Measurements from ENCODE around the gene SLAMF6.

Gene SLAMF6

GRCh38 chr1:160472112-160472511 lies 50.9 kb downstream of the SLAMF6 start:
- DNase-seq (ENCODE audit: low read depth in 1 of 2, low spot score in 1 of 2) = no peak

DNA sequence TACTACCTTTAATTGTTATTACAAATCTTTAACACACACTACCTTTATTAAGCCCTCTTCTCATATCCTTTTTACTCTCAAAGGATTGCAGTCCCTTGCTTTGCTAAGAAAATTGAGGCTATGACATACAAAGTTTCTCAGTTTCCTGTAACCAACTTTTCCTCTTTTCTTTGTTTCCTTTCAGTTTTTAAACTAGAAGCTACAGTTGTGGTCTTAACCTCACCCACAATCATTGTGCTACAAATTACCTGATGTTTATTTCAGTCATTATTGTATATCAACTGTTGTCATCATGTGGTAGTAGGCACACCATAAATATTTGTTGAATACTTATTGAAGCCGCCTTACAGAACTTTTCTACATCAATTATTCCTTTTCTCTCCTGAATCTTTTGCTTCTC lies 51.8 kb downstream of the SLAMF6 start:
- no peak for DNase-seq (ENCODE audit: low read depth in 1 of 2, low spot score in 1 of 2)

GRCh38 chr1:160467576-160467975 lies 55.5 kb downstream of the SLAMF6 start:
- no peak for DNase-seq (ENCODE audit: low read depth in 1 of 2, low spot score in 1 of 2)

GRCh38 chr1:160466961-160467360 lies 56.1 kb downstream of the SLAMF6 start:
- DNase-seq (ENCODE audit: low read depth in 1 of 2, low spot score in 1 of 2) = no peak

- DNase-seq (ENCODE audit: low read depth in 1 of 2, low spot score in 1 of 2) = no peak
These were observed 57.9 kb downstream of the SLAMF6 start for GRCh38 chr1:160465123-160465522.

GRCh38 chr1:160460683-160461287 lies 62.3 kb downstream of the SLAMF6 start:
- no peak for DNase-seq (ENCODE audit: low read depth in 1 of 2, low spot score in 1 of 2)

GRCh38 chr1:160460214-160460642 lies 62.8 kb downstream of the SLAMF6 start:
- DNase-seq (ENCODE audit: low read depth in 1 of 2, low spot score in 1 of 2) = no peak

DNA sequence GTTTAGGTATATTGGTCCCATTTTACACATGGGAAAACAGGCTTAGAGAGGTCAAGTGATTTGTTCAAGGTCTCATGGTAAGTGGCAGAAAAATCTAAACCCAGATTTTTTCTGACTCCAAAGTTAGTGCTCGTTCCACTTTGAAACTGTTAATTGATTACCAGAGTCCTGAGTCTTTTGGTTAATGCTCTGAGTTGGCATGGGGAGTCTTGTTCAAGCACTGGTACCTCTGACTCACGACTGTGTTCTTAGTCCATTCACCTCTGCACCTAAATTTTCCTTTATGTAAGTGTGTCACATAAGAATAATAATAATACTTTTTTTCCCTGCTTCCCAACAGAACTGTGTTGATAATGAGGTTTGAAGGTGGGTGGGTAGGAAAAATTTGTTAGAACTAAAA lies 63.4 kb downstream of the SLAMF6 start:
- no peak for DNase-seq (ENCODE audit: low read depth in 1 of 2, low spot score in 1 of 2)

DNA sequence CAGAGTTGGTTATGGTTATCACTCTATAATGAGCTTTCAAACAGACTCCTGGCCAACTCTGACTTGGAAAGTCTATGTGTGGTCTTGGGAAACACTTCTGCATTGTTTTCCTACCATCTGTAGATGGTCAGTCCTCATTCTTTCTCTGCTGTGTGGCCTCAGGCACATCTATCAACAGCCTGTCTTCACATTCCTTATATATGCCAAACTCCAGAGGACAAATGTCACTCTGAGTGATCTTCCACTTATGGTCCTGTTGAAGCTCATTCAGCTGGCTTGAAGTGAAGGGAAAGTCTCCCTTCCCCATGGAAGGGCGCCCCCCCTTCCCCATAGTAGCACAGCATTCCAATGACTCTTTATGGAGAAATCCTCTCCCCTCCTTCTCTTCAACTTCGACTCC lies 64.0 kb downstream of the SLAMF6 start:
- DNase-seq (ENCODE audit: low read depth in 1 of 2, low spot score in 1 of 2) = no peak

DNA sequence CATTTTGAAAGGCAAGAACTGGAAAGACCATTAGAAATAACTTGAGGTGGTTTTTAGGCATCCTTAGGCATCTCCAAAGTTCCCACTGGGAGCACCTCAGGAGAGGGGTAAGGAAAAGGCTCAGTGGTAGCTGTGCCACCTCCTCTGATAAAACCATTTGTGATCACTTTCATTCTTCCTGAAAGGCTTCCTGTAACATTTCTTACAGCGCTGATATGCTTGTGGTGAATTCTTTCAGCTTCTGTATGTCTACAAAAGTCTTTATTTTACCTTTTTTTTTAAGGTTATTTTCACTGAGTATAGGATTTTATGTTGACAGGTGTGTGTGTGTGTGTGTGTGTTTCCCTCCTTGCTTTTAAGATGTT lies 67.9 kb downstream of the SLAMF6 start:
- no peak for DNase-seq (ENCODE audit: low read depth in 1 of 2, low spot score in 1 of 2)

- DNase-seq (ENCODE audit: low read depth in 1 of 2, low spot score in 1 of 2) = no peak
These were observed 68.5 kb downstream of the SLAMF6 start for GRCh38 chr1:160454371-160455152.

DNA sequence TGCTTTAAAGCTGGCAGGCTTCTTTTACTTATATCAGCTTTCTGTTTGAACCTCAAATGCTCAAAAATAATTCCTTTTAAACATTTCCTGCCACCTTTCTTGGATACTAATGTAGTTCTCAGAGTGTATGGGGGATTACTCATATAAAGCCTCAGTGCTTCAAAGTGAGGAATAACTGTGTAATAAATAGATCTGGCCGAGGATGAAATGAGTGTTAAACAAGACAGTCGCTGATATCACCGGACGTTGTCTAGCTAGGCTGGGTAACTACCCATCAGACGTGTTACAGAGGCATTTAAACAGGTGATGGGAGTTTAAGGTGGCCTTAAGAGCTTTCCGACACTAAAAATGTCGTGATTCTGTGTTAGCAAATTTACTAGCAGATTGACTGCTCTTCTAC lies 69.6 kb downstream of the SLAMF6 start:
- no peak for DNase-seq (ENCODE audit: low read depth in 1 of 2, low spot score in 1 of 2)

- no peak for DNase-seq (ENCODE audit: low read depth in 1 of 2, low spot score in 1 of 2)
These were observed 71.2 kb downstream of the SLAMF6 start for GRCh38 chr1:160451859-160452232.

DNA sequence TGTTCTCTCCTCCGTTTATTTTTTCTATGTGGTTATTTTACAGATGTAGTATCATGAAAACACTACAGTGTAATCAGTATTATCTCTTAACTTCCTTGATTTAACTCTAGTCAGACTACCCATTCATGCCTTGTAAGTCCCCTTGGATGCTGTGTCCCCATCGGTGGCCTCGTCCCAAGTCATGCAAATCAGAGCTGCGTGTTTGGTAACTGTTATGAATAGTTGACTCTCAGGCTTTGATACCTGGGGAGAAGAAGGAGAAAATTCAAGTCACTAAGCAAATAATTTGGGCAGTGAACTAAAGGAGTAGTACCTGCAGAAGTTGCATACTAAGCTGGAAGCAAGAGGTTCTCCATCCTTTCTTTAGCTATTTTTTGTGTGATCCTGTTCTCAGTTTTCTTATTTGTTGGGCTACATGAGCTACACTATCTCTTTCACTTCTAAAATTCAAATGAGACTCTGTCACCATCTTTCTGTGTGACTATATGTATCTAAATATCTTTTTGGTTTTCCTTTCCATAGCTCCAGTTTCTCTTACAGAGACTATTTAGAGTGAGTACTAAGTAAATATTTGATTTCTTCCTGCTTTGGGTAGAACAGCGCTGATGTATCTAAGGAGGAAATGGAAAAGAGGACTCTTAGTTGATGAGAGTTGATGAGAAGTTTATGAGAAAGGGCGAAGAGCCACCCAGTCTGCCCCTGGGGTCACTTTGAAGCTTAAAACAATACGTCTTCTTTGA lies 71.8 kb downstream of the SLAMF6 start:
- DNase-seq (ENCODE audit: low read depth in 1 of 2, low spot score in 1 of 2) = no peak

- DNase-seq (ENCODE audit: low read depth in 1 of 2, low spot score in 1 of 2) = no peak
These were observed 73.6 kb downstream of the SLAMF6 start for GRCh38 chr1:160449494-160449893.

DNA sequence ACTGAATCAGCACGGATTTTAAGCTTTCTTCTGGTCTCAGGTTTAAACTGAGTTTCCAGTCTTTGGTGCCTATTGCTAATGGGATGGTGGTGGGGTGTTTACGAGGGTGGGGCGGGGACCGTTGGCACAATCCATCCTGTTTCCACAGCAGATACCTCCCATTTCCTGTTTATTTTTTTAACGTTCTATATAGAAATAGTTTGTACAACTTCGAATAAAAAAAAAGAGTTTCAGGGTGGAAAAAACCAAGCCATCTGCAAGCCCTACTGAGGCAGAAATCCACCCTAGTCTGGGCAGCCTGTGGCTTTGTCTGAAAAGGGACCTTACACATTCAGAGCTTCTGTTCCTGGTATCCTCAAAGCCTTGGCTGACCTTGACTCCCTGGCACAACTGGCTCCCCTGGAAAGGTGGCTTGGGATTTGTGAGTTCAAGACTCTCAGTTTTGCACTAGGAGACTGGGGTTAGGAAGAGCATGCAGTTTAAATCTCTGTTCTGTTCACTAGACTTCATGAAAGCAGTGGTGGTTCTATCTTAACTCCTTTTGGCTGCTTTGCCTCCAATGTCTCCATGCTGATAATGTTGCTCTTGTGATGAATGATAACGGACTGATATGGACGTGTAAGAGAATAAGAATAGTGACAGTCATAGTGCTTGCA lies 76.0 kb downstream of the SLAMF6 start:
- DNase-seq (ENCODE audit: low read depth in 1 of 2, low spot score in 1 of 2) = no peak

DNA sequence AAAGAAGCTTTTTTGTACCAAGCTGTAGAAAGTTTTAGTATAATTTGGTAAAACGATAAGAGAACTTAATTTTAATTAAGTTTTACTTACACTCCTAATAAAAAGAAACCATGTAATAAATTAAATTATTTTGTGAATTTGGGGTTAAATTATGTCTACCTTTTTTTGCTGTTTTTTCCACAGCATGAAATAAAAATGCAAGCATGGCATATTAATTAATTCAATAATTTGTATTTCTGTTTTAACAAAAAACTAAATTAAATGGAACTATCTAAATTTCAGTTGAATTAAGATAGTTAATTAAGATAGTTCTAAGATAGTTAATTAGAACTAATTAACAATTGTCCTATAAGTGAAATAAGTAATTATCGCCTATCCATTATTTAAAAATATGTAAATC lies 83.3 kb downstream of the SLAMF6 start:
- DNase-seq (ENCODE audit: low read depth in 1 of 2, low spot score in 1 of 2) = no peak

- DNase-seq (ENCODE audit: low read depth in 1 of 2, low spot score in 1 of 2) = no peak
These were observed 84.1 kb downstream of the SLAMF6 start for GRCh38 chr1:160438935-160439334.

DNA sequence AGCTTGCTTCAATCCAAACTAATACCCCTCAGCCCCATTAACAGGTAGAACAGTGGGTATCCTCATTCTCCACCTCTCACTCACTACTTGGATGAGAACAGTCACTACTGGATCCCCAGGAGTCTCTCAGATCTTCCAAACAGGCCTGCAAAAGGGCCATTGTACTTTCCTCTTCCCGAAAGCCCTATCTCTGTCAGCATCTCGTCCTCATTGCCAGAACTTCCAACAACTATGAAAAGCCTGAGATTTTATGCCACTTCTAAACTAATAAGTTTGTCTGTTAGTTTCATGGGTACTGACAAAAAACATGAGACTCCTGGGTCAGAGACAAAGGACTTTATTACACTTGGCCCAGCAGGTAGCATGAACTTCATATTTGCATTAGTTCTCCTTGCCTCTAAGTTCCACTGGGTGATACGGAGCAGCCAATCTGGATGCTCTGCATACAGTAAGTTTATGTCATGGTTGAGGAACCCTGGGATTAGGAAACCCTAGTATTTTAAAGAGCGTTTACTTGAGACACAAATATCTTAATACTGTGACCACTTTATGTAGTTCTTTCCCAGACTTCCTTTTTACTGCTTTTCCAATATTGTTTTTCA lies 84.6 kb downstream of the SLAMF6 start:
- no peak for DNase-seq (ENCODE audit: low read depth in 1 of 2, low spot score in 1 of 2)

GRCh38 chr1:160437432-160438316 lies 85.4 kb downstream of the SLAMF6 start:
- no peak for DNase-seq (ENCODE audit: low read depth in 1 of 2, low spot score in 1 of 2)
